ENCODE data around the gene COL12A1. TPM values are rescaled to one million over a fixed set of nuclear protein-coding genes. Genes with fewer than 3 reads are reported as not detected.

COL12A1 gene
- total RNA-seq, 1 experiment from 2014 or later = 0.96 TPM

- Mint-ChIP-seq H3K36me3 (ENCODE audit: insufficient read depth in 1 of 3, low read depth in 3 of 3) (no peaks in the 10 kb centered on the region), H3K9me3 (no peaks in the 10 kb centered on the region), H3K4me1 (peaks cover 9 to 13% of the 10 kb centered on the region in 2 experiments), H3K27ac (no peak overlapping the region), H3K27me3 (ENCODE audit: low read depth) (no peaks in the 10 kb centered on the region), H3K4me3 (no peak overlapping the region)
- Histone ChIP-seq H3K4me1 (ENCODE audit: insufficient read depth, low read length) (no peaks in the 10 kb centered on the region), H3K27ac (ENCODE audit: insufficient read length, low read depth, low read length) (no peak overlapping the region), H4K8ac (replicated peaks; ENCODE audit: insufficient read length, low read depth, low read length) (no peak overlapping the region), H2BK12ac (ENCODE audit: insufficient read length, low read depth, low read length) (no peak overlapping the region), H3K4me2 (ENCODE audit: insufficient read depth, insufficient read length, low read length) (no peak overlapping the region), H3K9me3 (ENCODE audit: control insufficient read depth, low read depth, low read length) (no peaks in the 10 kb centered on the region), H3K27me3 (ENCODE audit: insufficient read depth, low read length) (no peaks in the 10 kb centered on the region), H3K23ac (ENCODE audit: insufficient read length, low read depth, low read length) (no peak overlapping the region), H3K14ac (ENCODE audit: insufficient read depth, low read length) (no peak overlapping the region), H3K79me2 (ENCODE audit: insufficient read depth, low read length) (no peaks in the 10 kb centered on the region), H2BK5ac (ENCODE audit: insufficient read length, low read length) (no peak overlapping the region), H4K5ac (ENCODE audit: insufficient read length, low read depth, low read length) (no peak overlapping the region), H3K18ac (ENCODE audit: insufficient read length, low read depth, low read length) (no peak overlapping the region), H2BK120ac (ENCODE audit: low read depth, low read length, poor library complexity, severe bottlenecking) (no peak overlapping the region), H3K79me1 (ENCODE audit: insufficient read depth, low read depth, low read length, poor library complexity, severe bottlenecking) (no peaks in the 10 kb centered on the region), H2BK20ac (ENCODE audit: low read depth, low read length, poor library complexity, severe bottlenecking) (no peak overlapping the region), H3K4ac (ENCODE audit: low read depth, low read length) (no peak overlapping the region), H2AFZ (ENCODE audit: low read length) (no peak overlapping the region), H2AK5ac (ENCODE audit: insufficient read length, low read length) (no peak overlapping the region), H3K56ac (ENCODE audit: insufficient read length, low read depth, low read length) (no peak overlapping the region), H2BK15ac (ENCODE audit: low read depth, low read length) (no peak overlapping the region), H3T11ph (ENCODE audit: low read length) (no peak overlapping the region), H4K20me1 (ENCODE audit: control insufficient read depth, insufficient read depth, insufficient read length) (no peaks in the 10 kb centered on the region), H4K91ac (ENCODE audit: insufficient read length, low read depth, low read length) (no peak overlapping the region), H3K9ac (ENCODE audit: extremely low read depth, insufficient read length, low read length) (no peak overlapping the region), H3K23me2 (ENCODE audit: insufficient read length, low read depth, low read length, poor library complexity, severe bottlenecking) (no peaks in the 10 kb centered on the region)
- no CpG with 5 or more reads among the region's 2 CpGs for WGBS (ENCODE audit: extremely low coverage, insufficient read length, low lambda C conversion rate)
- TF ChIP-seq CTCF (conservative IDR thresholded peaks at IDR 0.05) = no peak
- no peak for DNase-seq
Measured at GRCh38 chr6:75167851-75168250, 38.0 kb downstream of the COL12A1 start.

Data from H9 (cell line).